HCT116 (cell line): ENCODE results near the gene FAM20C. TPM values are rescaled to one million over a fixed set of nuclear protein-coding genes. Genes with fewer than 3 reads are reported as not detected.

Source experiments
- ATAC-seq: fragments of 200-7000 bp; cut with Tn5 transposase; 2 replicates; pipeline ENCODE4 v1.9.1; 2020; ENCODE audit warnings: mild to moderate bottlenecking, moderate library complexity
- BruUV-seq: library from RNA; stranded (reverse); fragments of 400-500 nt; replicated peaks from 2 replicates; lab custom pipeline; 2021; lab: Mats Ljungman, UMichigan
- CTCF ChIA-PET: fragments of 300-600 bp; sonication (Branson Sonifier 250); formaldehyde crosslinking; loops from one replicate; lab custom pipeline; 2021; ENCODE audit warnings: antibody characterized with exemption; lab: Charles Lee
- POLR2A ChIA-PET: fragments of 300-600, 350-600 bp; sonication (Branson Sonifier 250); formaldehyde crosslinking; loops from one replicate; lab custom pipeline; 2021; ENCODE audit warnings: antibody characterized with exemption; lab: Charles Lee
- RAD21 ChIA-PET, 2 experiments: fragments of 300-600 bp; sonication (Branson Sonifier 250); formaldehyde crosslinking; loops; one replicate each; lab custom pipeline; 2023; ENCODE audit warnings: low total read pairs in 2 of 2; ENCODE audit not compliant: uncharacterized antibody in 2 of 2, unreplicated experiment in 2 of 2, low non-redundant PET in 1 of 2; lab: Charles Lee
- DNase-seq: peaks from one replicate; pipeline ENCODE4 v3.0.0-alpha.2; 2010; ENCODE audit warnings: low read depth, low spot score
- H2AFZ ChIP-seq: fragments of 200-600 bp; shearing (Covaris generic), sonication (generic); 2 replicates; pipeline ENCODE4 v1.6.1; 2017; ENCODE audit warnings: low read depth, mixed run types, mixed read lengths, antibody characterized with exemption, low read length; ENCODE audit not compliant: poor library complexity, severe bottlenecking
- H3K27ac ChIP-seq: 2 replicates; pipeline ENCODE4 v1.5.1; 2012; ENCODE audit warnings: low read depth, low read length
- H3K27me3 ChIP-seq: fragments of 200-600 bp; sonication (generic); 2 replicates; pipeline ENCODE4 v1.6.1; 2016; ENCODE audit warnings: mixed run types, low read length, mixed read lengths; ENCODE audit not compliant: insufficient read depth
- H3K36me3 ChIP-seq, 2 experiments: fragments of 200-500 bp in 1 of 2; fragments of 200-600 bp in 1 of 2; sonication (Bioruptor generic) in 1 of 2; sonication (generic) in 1 of 2; 2 replicates each; pipeline versions ENCODE4 v1.5.1 to v1.6.1; 2014 to 2016; ENCODE audit warnings: low read length in 2 of 2, inconsistent platforms in 1 of 2, mixed read lengths in 1 of 2, mixed run types in 1 of 2; ENCODE audit not compliant: insufficient read depth in 2 of 2, control insufficient read depth in 1 of 2
- H3K4me1 ChIP-seq, 2 experiments: fragments of 200-600 bp in 1 of 2; sonication (generic) in 1 of 2; 2 replicates each; pipeline versions ENCODE4 v1.5.1 to v1.6.1; 2012 to 2017; ENCODE audit warnings: low read length in 2 of 2, inconsistent platforms in 1 of 2, mild to moderate bottlenecking in 1 of 2, mixed read lengths in 1 of 2, mixed run types in 1 of 2, moderate library complexity in 1 of 2; ENCODE audit not compliant: insufficient read depth in 2 of 2, control insufficient read depth in 1 of 2
- H3K4me2 ChIP-seq: fragments of 200-600 bp; sonication (generic); 2 replicates; pipeline ENCODE4 v1.6.1; 2017; ENCODE audit warnings: mixed run types, low read length, mixed read lengths
- H3K4me3 ChIP-seq, 2 experiments: fragments of 200-600 bp in 1 of 2; sonication (generic) in 1 of 2; replicated peaks in 1 of 2; 2 replicates each; pipeline ENCODE4 v1.5.1; 2011 to 2016; ENCODE audit warnings: low read length in 2 of 2, control low read depth in 1 of 2, low read depth in 1 of 2, mild to moderate bottlenecking in 1 of 2, mixed read lengths in 1 of 2, mixed run types in 1 of 2
- H3K79me2 ChIP-seq: fragments of 200-600 bp; sonication (generic); 2 replicates; pipeline ENCODE4 v1.6.1; 2017; ENCODE audit warnings: mild to moderate bottlenecking, mixed run types, low read length, moderate library complexity, mixed read lengths; ENCODE audit not compliant: insufficient read depth
- H3K9ac ChIP-seq: fragments of 200-600 bp; sonication (generic); 2 replicates; pipeline ENCODE4 v1.6.1; 2016; ENCODE audit warnings: low read length, mixed read lengths
- H3K9me2 ChIP-seq: fragments of 200-600 bp; sonication (generic), shearing (Covaris generic); 2 replicates; pipeline ENCODE4 v1.6.1; 2017; ENCODE audit warnings: mixed run types, mild to moderate bottlenecking, moderate library complexity; ENCODE audit not compliant: insufficient read depth
- H3K9me3 ChIP-seq, 2 experiments: fragments of 200-500 bp in 1 of 2; fragments of 200-600 bp in 1 of 2; sonication (Bioruptor generic) in 1 of 2; sonication (generic) in 1 of 2; 2 replicates each; pipeline ENCODE4 v1.6.1; 2014 to 2017; ENCODE audit warnings: low read length in 2 of 2, mixed read lengths in 2 of 2, inconsistent platforms in 1 of 2, low read depth in 1 of 2, mild to moderate bottlenecking in 1 of 2, mixed run types in 1 of 2, moderate library complexity in 1 of 2; ENCODE audit not compliant: control insufficient read depth in 1 of 2, insufficient read depth in 1 of 2
- H4K20me1 ChIP-seq: fragments of 200-600 bp; sonication (generic), shearing (Covaris generic); 2 replicates; pipeline ENCODE4 v1.6.1; 2017; ENCODE audit warnings: mixed run types, mild to moderate bottlenecking, moderate library complexity; ENCODE audit not compliant: insufficient read depth
- CBX3 ChIP-seq: IDR thresholded peaks from 2 replicates; pipeline ENCODE4 v1.6.1; 2012; ENCODE audit warnings: low read depth
- CEBPB ChIP-seq: IDR thresholded peaks from 2 replicates; pipeline ENCODE4 v1.6.1; 2012; ENCODE audit warnings: low read depth
- CTCF ChIP-seq, 3 experiments: fragments of 200-600 bp in 1 of 3; sonication (generic) in 1 of 3; IDR thresholded peaks in 2 of 3; conservative IDR thresholded peaks in 1 of 3; 2 replicates each; pipeline ENCODE4 v1.5.1; 2012 to 2017; ENCODE audit warnings: low read depth in 2 of 3, low read length in 2 of 3, antibody characterized with exemption in 1 of 3, borderline replicate concordance in 1 of 3, control low read depth in 1 of 3, mild to moderate bottlenecking in 1 of 3, mixed read lengths in 1 of 3, mixed run types in 1 of 3, moderate library complexity in 1 of 3; ENCODE audit not compliant: insufficient read depth in 1 of 3
- EGR1 ChIP-seq: IDR thresholded peaks from 2 replicates; pipeline ENCODE4 v1.6.1; 2012; ENCODE audit warnings: low read depth
- EZH2phosphoT487 ChIP-seq: fragments of 200-600 bp; IDR thresholded peaks from 2 replicates; pipeline ENCODE4 v1.6.1; 2018; ENCODE audit warnings: antibody characterized with exemption, borderline replicate concordance
- FOSL1 ChIP-seq: IDR thresholded peaks from 2 replicates; pipeline ENCODE4 v1.6.1; 2012; ENCODE audit warnings: low read depth
- MAX ChIP-seq: IDR thresholded peaks from 2 replicates; pipeline ENCODE4 v1.6.1; 2012
- POLR2A ChIP-seq: IDR thresholded peaks from 2 replicates; pipeline ENCODE4 v1.7.0; 2011; ENCODE audit warnings: borderline replicate concordance; ENCODE audit not compliant: insufficient read depth, insufficient read length; ENCODE audit errors: extremely low read depth
- POLR2AphosphoS5 ChIP-seq: IDR thresholded peaks from 2 replicates; pipeline ENCODE4 v1.6.1; 2011; ENCODE audit warnings: mild to moderate bottlenecking, low read depth, low read length, moderate library complexity
- RAD21 ChIP-seq: IDR thresholded peaks from 2 replicates; pipeline ENCODE4 v1.6.1; 2012; ENCODE audit warnings: low read depth, mild to moderate bottlenecking
- SIN3A ChIP-seq: IDR thresholded peaks from 2 replicates; pipeline ENCODE4 v1.6.1; 2012; ENCODE audit warnings: low read depth
- SRF ChIP-seq: IDR thresholded peaks from 2 replicates; pipeline ENCODE4 v1.6.1; 2012; ENCODE audit warnings: low read depth
- TCF7L2 ChIP-seq: IDR thresholded peaks from 2 replicates; pipeline ENCODE4 v1.7.0; 2011; ENCODE audit warnings: borderline replicate concordance, inconsistent platforms; ENCODE audit not compliant: insufficient read depth, insufficient read length; ENCODE audit errors: extremely low read depth
- ZBTB33 ChIP-seq: IDR thresholded peaks from 2 replicates; pipeline ENCODE4 v1.6.1; 2011; ENCODE audit warnings: mild to moderate bottlenecking, low read length, moderate library complexity; ENCODE audit not compliant: insufficient replicate concordance; ENCODE audit errors: extremely low read depth
- ZNF274 ChIP-seq: fragments of 200-500 bp; sonication (Bioruptor generic); IDR thresholded peaks from 2 replicates; pipeline ENCODE4 v1.6.1; 2014; ENCODE audit warnings: mild to moderate bottlenecking, low read depth, low read length, inconsistent platforms
- intact Hi-C: fragments of 100-400 bp; cut with micrococcal nuclease; formaldehyde crosslinking; loops from 2 replicates; pipeline ENCODE4 v1.10.0; 2022
- total RNA-seq: library from RNA; stranded (reverse); gene quantifications from one replicate; pipeline ENCODE4 v1.2.1, GENCODE V29; 2021; ENCODE audit not compliant: unreplicated experiment
- TF ChIP-seq, protein P1 (sequence below): IDR thresholded peaks from 2 replicates; pipeline ENCODE4 v1.6.1; 2012

The FAM20C gene
- total RNA-seq, 1 experiment from 2014 or later, result 27.1 TPM

DNA sequence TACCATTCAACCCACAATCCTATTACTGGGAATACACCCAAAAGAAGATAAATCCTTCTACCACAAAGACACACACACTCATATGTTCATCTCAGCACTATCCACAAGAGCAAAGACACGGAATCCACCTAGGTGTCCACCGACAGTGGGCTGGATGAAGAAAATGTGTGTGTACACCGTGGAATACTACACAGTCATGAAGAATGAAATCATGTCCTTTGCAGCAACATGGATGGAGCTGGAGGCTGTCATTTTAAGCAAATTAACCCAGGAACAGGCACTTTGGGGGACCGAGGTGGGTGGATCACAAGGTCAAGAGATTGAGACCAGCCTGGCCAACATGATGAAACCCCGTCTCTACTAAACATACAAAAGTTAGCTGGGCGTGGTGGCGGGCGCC is 89.3 kb downstream of the FAM20C start:
- POLR2A ChIA-PET, result no interaction called here
- no peak for DNase-seq
- Histone ChIP-seq H2AFZ (no peak overlapping the region), H3K9ac (no peak overlapping the region), H3K27ac (no peak overlapping the region), H3K4me2 (no peak overlapping the region), H3K4me3 (no peak overlapping the region), H3K36me3 (no peaks in the 10 kb centered on the region), H4K20me1 (no peaks in the 10 kb centered on the region), H3K27me3 (no peaks in the 10 kb centered on the region), H3K79me2 (no peaks in the 10 kb centered on the region), H3K4me1 (no peaks in the 10 kb centered on the region)
- intact Hi-C loops, result no loop called here
- CTCF ChIA-PET, result no interaction called here
- RAD21 ChIA-PET, result no interaction called here
- TF ChIP-seq EZH2phosphoT487 (no peak), EGR1 (no peak), SRF (no peak), ZBTB33 (no peak), TCF7L2 (no peak), SIN3A (no peak), CTCF (IDR thresholded peaks at IDR 0.05 in 2 of 3, conservative IDR thresholded peaks at IDR 0.05 in 1 of 3; ENCODE audit: borderline replicate concordance in 1 of 3, insufficient read depth in 1 of 3, low read depth in 2 of 3, low read length in 2 of 3) (no peak), ZNF274 (no peak), POLR2A (no peak), RAD21 (no peak), CEBPB (no peak), POLR2AphosphoS5 (no peak), MAX (no peak), CBX3 (no peak), FOSL1 (no peak)
- TF ChIP-seq, protein P1, sequence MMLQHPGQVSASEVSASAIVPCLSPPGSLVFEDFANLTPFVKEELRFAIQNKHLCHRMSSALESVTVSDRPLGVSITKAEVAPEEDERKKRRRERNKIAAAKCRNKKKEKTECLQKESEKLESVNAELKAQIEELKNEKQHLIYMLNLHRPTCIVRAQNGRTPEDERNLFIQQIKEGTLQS, result no peak
- TF ChIP-seq, all 23 proteins: peak for 0
- BruUV-seq, result no TSS peak
- Histone ChIP-seq H3K9me2 (no peaks in the 10 kb centered on the region), H3K9me3 (no peaks in the 10 kb centered on the region; a peak in 1 of 4 replicates)
- ATAC-seq, result no peak
